ENCODE data around the gene NRCAM. TPM values are rescaled to one million over a fixed set of nuclear protein-coding genes. Genes with fewer than 3 reads are reported as not detected.
"Not testable (repeated sequence)": the region's sequence is repeated elsewhere in the genome, so short reads cannot be mapped to it uniquely, and the experiment has no call there.

NRCAM gene
- total and polyA plus RNA-seq, 2 donors = 4.7 to 13.9 TPM

DNA sequence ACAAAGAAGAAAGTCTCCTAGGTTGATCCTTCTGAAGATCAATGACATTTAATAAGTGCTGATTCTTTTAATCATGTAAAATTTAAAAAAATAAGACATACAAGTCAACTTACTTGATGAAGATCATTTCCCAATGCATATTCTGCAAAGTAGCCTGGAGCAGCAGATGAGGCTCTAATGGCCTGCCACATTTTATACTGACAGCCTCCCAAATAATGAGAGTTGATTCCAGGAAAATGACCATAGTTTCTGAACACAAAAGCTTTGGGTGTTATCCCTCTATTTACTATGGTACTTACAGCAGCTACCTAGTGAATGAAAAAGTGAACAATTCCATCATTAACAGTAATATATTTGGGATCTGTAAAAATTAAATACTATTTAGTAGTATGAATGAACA is 31.4 kb upstream of the NRCAM start:
- Histone ChIP-seq H3K4me3 (ENCODE audit: low read length in 2 of 2) (no peak overlapping the region), H3K9me3 (ENCODE audit: control insufficient read depth in 2 of 2, insufficient read depth in 1 of 2, low read length in 1 of 2) (no peaks in the 10 kb centered on the region), H3K4me1 (ENCODE audit: control insufficient read depth in 2 of 2, insufficient read depth in 2 of 2, low read length in 2 of 2) (no peaks in the 10 kb centered on the region), H3K36me3 (ENCODE audit: control insufficient read depth in 2 of 2, insufficient read depth in 2 of 2, low read length in 1 of 2) (peaks cover 0 to under 1% of the 10 kb centered on the region in 2 donors), H3K27me3 (ENCODE audit: control insufficient read depth in 2 of 2, insufficient read depth in 1 of 2, low read length in 1 of 2) (no peaks in the 10 kb centered on the region), H3K27ac (ENCODE audit: low read depth in 1 of 2, low read length in 1 of 2) (no peak overlapping the region)
- DNase-seq (ENCODE audit: low read depth in 6 of 9, low spot score in 9 of 9) = no peak

DNA sequence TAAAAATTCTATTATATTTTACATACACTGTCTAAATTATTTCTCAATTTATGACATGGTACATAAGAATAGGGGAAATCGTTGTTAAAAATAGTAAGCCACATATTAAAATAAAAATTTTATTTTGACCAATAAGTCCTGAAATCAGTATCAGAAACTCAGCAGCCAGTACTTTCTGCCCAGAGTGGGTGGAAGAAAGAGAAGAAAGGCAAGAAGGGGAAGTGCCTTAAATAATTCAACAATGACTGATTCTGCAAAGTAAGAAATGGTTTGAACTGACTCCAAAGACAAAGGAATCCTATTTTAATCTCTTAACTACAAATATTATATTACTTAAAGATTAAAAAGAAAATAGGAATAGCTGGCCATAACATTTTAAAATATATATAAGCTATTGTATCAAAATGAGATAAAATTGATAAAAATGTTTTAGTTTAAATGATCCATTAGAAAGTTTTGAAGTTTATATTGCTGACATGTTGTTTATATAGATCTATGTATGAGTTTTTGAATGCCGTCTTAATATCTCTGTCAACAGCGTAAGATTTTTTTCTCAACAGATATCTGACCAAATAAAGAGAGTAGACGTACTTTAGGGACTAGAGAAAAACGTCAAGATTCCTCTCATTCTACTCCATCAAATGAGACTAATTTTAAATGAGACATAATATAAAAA is 30.2 kb upstream of the NRCAM start:
- Histone ChIP-seq H3K4me1 (ENCODE audit: control insufficient read depth in 2 of 2, insufficient read depth in 2 of 2, low read length in 2 of 2) (no peaks in the 10 kb centered on the region), H3K9me3 (ENCODE audit: control insufficient read depth in 2 of 2, insufficient read depth in 1 of 2, low read length in 1 of 2) (no peaks in the 10 kb centered on the region), H3K36me3 (ENCODE audit: control insufficient read depth in 2 of 2, insufficient read depth in 2 of 2, low read length in 1 of 2) (no peaks in the 10 kb centered on the region), H3K27me3 (ENCODE audit: control insufficient read depth in 2 of 2, insufficient read depth in 1 of 2, low read length in 1 of 2) (no peaks in the 10 kb centered on the region), H3K4me3 (ENCODE audit: low read length in 2 of 2) (no peak overlapping the region), H3K27ac (ENCODE audit: low read depth in 1 of 2, low read length in 1 of 2) (no peak overlapping the region)
- 97% methylated on average over 5 of the region's 5 CpGs for WGBS
- no peak for DNase-seq (ENCODE audit: low read depth in 6 of 9, low spot score in 9 of 9)

DNA sequence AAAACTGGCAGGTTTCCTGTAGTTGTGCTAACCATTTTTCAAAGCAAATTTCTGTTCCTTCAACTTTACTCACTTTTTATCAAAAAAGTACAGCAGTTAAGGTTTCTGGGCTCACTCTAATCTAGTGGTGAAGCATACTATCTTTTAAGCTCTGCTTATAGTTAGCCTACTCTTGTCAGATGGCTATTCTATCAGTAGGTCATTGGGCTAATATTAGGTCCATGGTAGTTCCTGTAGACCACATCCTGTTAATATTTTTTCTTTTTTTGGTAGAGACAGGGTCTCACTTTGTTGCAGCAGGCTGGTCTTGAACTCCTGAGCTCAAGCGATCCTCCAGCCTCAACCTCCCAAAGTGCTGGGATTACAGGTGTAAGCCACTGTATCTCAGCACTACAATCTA is 27.9 kb upstream of the NRCAM start:
- Histone ChIP-seq H3K27ac (ENCODE audit: low read depth in 1 of 2, low read length in 1 of 2) (no peak overlapping the region), H3K36me3 (ENCODE audit: control insufficient read depth in 2 of 2, insufficient read depth in 2 of 2, low read length in 1 of 2) (no peaks in the 10 kb centered on the region), H3K4me1 (ENCODE audit: control insufficient read depth in 2 of 2, insufficient read depth in 2 of 2, low read length in 2 of 2) (no peaks in the 10 kb centered on the region), H3K4me3 (ENCODE audit: low read length in 2 of 2) (no peak overlapping the region), H3K27me3 (ENCODE audit: control insufficient read depth in 2 of 2, insufficient read depth in 1 of 2, low read length in 1 of 2) (no peaks in the 10 kb centered on the region), H3K9me3 (ENCODE audit: control insufficient read depth in 2 of 2, insufficient read depth in 1 of 2, low read length in 1 of 2) (no peaks in the 10 kb centered on the region)
- DNase-seq (ENCODE audit: low read depth in 6 of 9, low spot score in 9 of 9) = no peak
- 100% methylated on average over 1 of the region's 1 CpG for WGBS

DNA sequence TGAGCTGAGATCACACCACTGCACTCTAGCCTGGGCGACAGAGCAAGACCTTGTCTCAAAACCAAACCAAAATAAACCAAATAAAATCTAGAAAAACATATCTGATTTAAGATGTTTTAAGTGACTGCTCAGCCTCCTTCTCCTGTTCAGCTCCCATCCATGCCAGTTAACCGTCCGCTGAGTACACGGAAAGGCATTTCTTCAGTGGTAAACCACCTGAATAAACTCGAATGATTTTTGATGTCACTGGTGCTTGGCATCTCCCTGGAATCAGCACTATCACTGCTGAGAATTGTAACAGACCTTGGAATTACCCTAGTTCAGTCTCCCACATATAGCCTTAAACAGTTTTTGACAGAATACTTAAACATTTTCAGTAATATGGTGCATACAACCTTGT is 24.1 kb upstream of the NRCAM start:
- Histone ChIP-seq H3K9me3 (ENCODE audit: control insufficient read depth in 2 of 2, insufficient read depth in 1 of 2, low read length in 1 of 2) (no peaks in the 10 kb centered on the region), H3K27ac (ENCODE audit: low read depth in 1 of 2, low read length in 1 of 2) (no peak overlapping the region), H3K36me3 (ENCODE audit: control insufficient read depth in 2 of 2, insufficient read depth in 2 of 2, low read length in 1 of 2) (peaks cover 0 to 10% of the 10 kb centered on the region in 2 donors), H3K4me1 (ENCODE audit: control insufficient read depth in 2 of 2, insufficient read depth in 2 of 2, low read length in 2 of 2) (no peaks in the 10 kb centered on the region), H3K4me3 (ENCODE audit: low read length in 2 of 2) (no peak overlapping the region), H3K27me3 (ENCODE audit: control insufficient read depth in 2 of 2, insufficient read depth in 1 of 2, low read length in 1 of 2) (no peaks in the 10 kb centered on the region)
- no peak for DNase-seq (ENCODE audit: low read depth in 6 of 9, low spot score in 9 of 9)
- WGBS = 97% methylated on average over 5 of the region's 5 CpGs

DNA sequence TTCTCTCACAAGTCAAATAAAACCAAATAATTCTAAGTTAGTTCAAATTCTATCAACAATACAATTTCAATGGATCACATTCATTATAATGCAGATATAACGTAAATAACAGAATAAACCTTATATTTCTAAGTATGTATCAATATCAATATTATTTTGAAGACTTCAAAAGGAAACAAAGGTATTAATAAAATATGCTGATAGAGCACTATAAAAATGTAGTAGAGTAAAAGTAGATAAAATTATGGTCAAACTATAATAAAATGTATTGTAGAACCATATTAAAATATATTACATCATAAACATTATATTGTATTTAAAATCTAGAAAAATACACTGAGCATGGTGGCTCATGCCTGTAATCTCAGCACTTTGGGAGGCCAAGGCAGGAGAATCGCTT is 23.5 kb upstream of the NRCAM start:
- DNase-seq (ENCODE audit: low read depth in 6 of 9, low spot score in 9 of 9) = no peak
- Histone ChIP-seq H3K9me3 (ENCODE audit: control insufficient read depth in 2 of 2, insufficient read depth in 1 of 2, low read length in 1 of 2) (no peaks in the 10 kb centered on the region), H3K36me3 (ENCODE audit: control insufficient read depth in 2 of 2, insufficient read depth in 2 of 2, low read length in 1 of 2) (peaks cover 0 to 10% of the 10 kb centered on the region in 2 donors), H3K4me3 (ENCODE audit: low read length in 2 of 2) (no peak overlapping the region), H3K27me3 (ENCODE audit: control insufficient read depth in 2 of 2, insufficient read depth in 1 of 2, low read length in 1 of 2) (no peaks in the 10 kb centered on the region), H3K27ac (ENCODE audit: low read depth in 1 of 2, low read length in 1 of 2) (no peak overlapping the region), H3K4me1 (ENCODE audit: control insufficient read depth in 2 of 2, insufficient read depth in 2 of 2, low read length in 2 of 2) (no peaks in the 10 kb centered on the region)
- WGBS = 99% methylated on average over 2 of the region's 2 CpGs

DNA sequence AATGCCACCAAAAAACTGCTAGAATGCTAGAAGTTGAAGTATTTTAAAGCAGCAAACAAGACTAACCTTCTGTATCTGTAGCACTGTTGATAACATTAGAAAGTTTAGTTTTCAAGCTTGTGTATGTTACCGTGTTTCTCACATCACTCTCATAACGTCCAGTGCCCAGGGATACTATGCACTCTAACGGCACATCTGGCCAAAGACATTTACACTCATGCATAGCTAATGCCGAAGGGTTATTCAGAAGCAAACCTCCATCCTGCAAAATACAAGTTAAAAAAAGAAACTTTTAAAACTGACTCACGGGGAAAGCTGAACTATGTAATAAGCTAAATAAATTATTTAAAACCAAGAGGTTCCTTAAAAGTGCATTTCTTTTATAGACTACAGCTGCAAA is 22.9 kb upstream of the NRCAM start:
- no peak for DNase-seq (ENCODE audit: low read depth in 6 of 9, low spot score in 9 of 9)
- 98% methylated on average over 5 of the region's 5 CpGs for WGBS
- Histone ChIP-seq H3K36me3 (ENCODE audit: control insufficient read depth in 2 of 2, insufficient read depth in 2 of 2, low read length in 1 of 2) (peaks cover 0 to 10% of the 10 kb centered on the region in 2 donors), H3K4me3 (ENCODE audit: low read length in 2 of 2) (no peak overlapping the region), H3K27ac (ENCODE audit: low read depth in 1 of 2, low read length in 1 of 2) (no peak overlapping the region), H3K27me3 (ENCODE audit: control insufficient read depth in 2 of 2, insufficient read depth in 1 of 2, low read length in 1 of 2) (no peaks in the 10 kb centered on the region), H3K4me1 (ENCODE audit: control insufficient read depth in 2 of 2, insufficient read depth in 2 of 2, low read length in 2 of 2) (no peaks in the 10 kb centered on the region), H3K9me3 (ENCODE audit: control insufficient read depth in 2 of 2, insufficient read depth in 1 of 2, low read length in 1 of 2) (no peaks in the 10 kb centered on the region)

DNA sequence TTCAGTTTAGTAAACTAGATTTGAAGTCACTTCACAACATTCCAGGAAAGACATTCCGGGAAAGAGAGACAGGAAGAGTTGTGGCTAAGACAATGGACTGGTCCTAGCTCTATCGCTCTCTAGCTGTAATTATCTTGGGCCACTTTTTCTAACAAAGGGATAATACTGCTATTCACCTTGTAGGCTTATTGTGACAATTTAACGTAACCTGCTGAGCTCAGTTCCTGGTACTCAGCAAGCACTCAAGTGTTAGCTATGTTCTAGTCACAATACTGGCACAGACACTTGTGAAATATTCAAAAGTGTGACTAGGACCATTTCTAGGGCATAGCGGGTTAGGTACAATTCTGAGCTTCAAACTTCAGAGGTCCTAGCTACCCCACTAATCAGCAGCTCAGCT is 12.0 kb upstream of the NRCAM start:
- H3K27ac ChIP-seq (ENCODE audit: low read depth in 1 of 2, low read length in 1 of 2) = no peak overlapping the region
- H3K4me3 ChIP-seq (ENCODE audit: low read length in 2 of 2) = no peak overlapping the region
- WGBS = 69% methylated on average over 4 of the region's 4 CpGs
- no peaks in the 10 kb centered on the region for H3K36me3 ChIP-seq (ENCODE audit: control insufficient read depth in 2 of 2, insufficient read depth in 2 of 2, low read length in 1 of 2)
- H3K27me3 ChIP-seq (ENCODE audit: control insufficient read depth in 2 of 2, insufficient read depth in 1 of 2, low read length in 1 of 2) = no peaks in the 10 kb centered on the region
- no peak for DNase-seq (ENCODE audit: low read depth in 6 of 9, low spot score in 9 of 9)
- peaks cover 0 to 10% of the 10 kb centered on the region in 2 donors for H3K4me1 ChIP-seq (ENCODE audit: control insufficient read depth in 2 of 2, insufficient read depth in 2 of 2, low read length in 2 of 2)
- H3K9me3 ChIP-seq (ENCODE audit: control insufficient read depth in 2 of 2, insufficient read depth in 1 of 2, low read length in 1 of 2) = no peaks in the 10 kb centered on the region

DNA sequence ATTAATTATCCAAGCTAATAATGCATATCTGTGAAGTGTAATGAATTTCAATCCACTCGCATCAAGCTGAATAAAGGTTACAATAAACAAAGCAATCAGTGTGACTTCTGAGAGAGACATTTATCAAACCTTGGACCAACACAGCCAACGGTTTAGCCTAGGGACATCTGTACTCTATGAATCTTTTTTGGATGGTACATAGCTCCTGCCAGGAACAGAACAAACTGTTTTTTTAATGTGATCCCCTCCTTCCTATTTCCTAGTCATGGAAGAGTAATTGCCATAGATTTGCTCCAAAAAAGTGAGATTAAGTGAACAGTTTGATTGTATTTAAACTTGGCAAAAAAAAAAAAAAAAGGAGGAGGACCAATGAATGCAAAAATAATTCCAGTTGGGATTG is 11.2 kb upstream of the NRCAM start:
- peaks cover 0 to 12% of the 10 kb centered on the region in 2 donors for H3K4me1 ChIP-seq (ENCODE audit: control insufficient read depth in 2 of 2, insufficient read depth in 2 of 2, low read length in 2 of 2)

DNA sequence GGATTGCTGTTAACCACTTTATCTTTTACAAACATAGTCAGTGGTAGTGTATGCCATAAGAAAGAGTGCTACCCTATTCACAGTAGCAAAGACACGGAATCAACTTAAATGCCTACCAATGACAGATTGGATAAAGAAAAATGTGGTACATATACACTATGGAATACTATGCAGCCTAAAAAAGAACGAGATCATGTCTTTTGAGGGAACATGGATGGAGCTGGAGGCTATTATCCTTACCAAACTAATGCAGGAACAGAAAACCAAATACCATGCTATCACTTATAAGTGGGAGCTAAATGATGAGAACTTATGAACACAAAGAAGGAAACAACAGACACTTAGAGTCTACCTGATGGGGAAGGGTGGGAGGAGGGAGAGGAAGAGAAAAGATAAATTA is 10.1 kb upstream of the NRCAM start:
- not testable (repeated sequence) for H3K27me3 ChIP-seq (ENCODE audit: control insufficient read depth in 2 of 2, insufficient read depth in 1 of 2, low read length in 1 of 2)
- WGBS = 72% methylated on average over 2 of the region's 2 CpGs

More for the DNA sequence above, 11.2 kb upstream of the NRCAM start:
- Histone ChIP-seq H3K9me3 (ENCODE audit: control insufficient read depth in 2 of 2, insufficient read depth in 1 of 2, low read length in 1 of 2) (no peaks in the 10 kb centered on the region), H3K27ac (ENCODE audit: low read depth in 1 of 2, low read length in 1 of 2) (no peak overlapping the region), H3K27me3 (ENCODE audit: control insufficient read depth in 2 of 2, insufficient read depth in 1 of 2, low read length in 1 of 2) (no peaks in the 10 kb centered on the region), H3K4me3 (ENCODE audit: low read length in 2 of 2) (no peak overlapping the region), H3K36me3 (ENCODE audit: control insufficient read depth in 2 of 2, insufficient read depth in 2 of 2, low read length in 1 of 2) (no peaks in the 10 kb centered on the region)
- no peak for DNase-seq (ENCODE audit: low read depth in 6 of 9, low spot score in 9 of 9)
- WGBS = 88% methylated on average over 2 of the region's 2 CpGs

More for the DNA sequence above, 10.1 kb upstream of the NRCAM start:
- not testable (repeated sequence) for H3K27ac ChIP-seq (ENCODE audit: low read depth in 1 of 2, low read length in 1 of 2); DNase-seq (ENCODE audit: low read depth in 6 of 9, low spot score in 9 of 9); H3K4me3 ChIP-seq (ENCODE audit: low read length in 2 of 2); H3K9me3 ChIP-seq (ENCODE audit: control insufficient read depth in 2 of 2, insufficient read depth in 1 of 2, low read length in 1 of 2); H3K36me3 ChIP-seq (ENCODE audit: control insufficient read depth in 2 of 2, insufficient read depth in 2 of 2, low read length in 1 of 2)
- peaks cover 0 to 12% of the 10 kb centered on the region in 2 donors for H3K4me1 ChIP-seq (ENCODE audit: control insufficient read depth in 2 of 2, insufficient read depth in 2 of 2, low read length in 2 of 2)
